ENCODE measurements around the gene DGCR2.
"Not testable (repeated sequence)": the region's sequence is repeated elsewhere in the genome, so short reads cannot be mapped to it uniquely, and the experiment has no call there.

The DGCR2 gene

GRCh38 chr22:19122143-19122751 is at the start of gene DGCR2:
Gene DGCR2, minus strand, starts transcription at chr22:19122412. Its CDS starts 206 bp downstream, at chr22:19122206.
- peak; percentile 97 for DNase-seq

GRCh38 chr22:19169947-19170318 is 47.7 kb upstream of the DGCR2 start:
- no peak for DNase-seq

GRCh38 chr22:19169002-19169946 is 47.1 kb upstream of the DGCR2 start:
- peak; percentile 3 for DNase-seq

- DNase-seq, result no peak
Observed at GRCh38 chr22:19168088-19168890, 46.1 kb upstream of the DGCR2 start.

- DNase-seq, result no peak
Observed at GRCh38 chr22:19167106-19167869, 45.1 kb upstream of the DGCR2 start.

- no peak for DNase-seq
Observed at GRCh38 chr22:19166421-19166820, 44.2 kb upstream of the DGCR2 start.

- no peak for DNase-seq
Observed at GRCh38 chr22:19164425-19164824, 42.2 kb upstream of the DGCR2 start.

- not testable (repeated sequence) for DNase-seq
Observed at GRCh38 chr22:19158649-19159048, 36.4 kb upstream of the DGCR2 start.

- not testable (repeated sequence) for DNase-seq
Observed at GRCh38 chr22:19156109-19156508, 33.9 kb upstream of the DGCR2 start.

- DNase-seq, result no peak
Observed at GRCh38 chr22:19152942-19153883, 31.0 kb upstream of the DGCR2 start.

GRCh38 chr22:19151329-19152191 is 29.3 kb upstream of the DGCR2 start:
- DNase-seq, result no peak

GRCh38 chr22:19150482-19151328 is 28.5 kb upstream of the DGCR2 start:
- DNase-seq, result no peak

- DNase-seq, result no peak
Observed at GRCh38 chr22:19149991-19150390, 27.8 kb upstream of the DGCR2 start, which contains the start of gene GSC2. Gene GSC2, minus strand, starts transcription at chr22:19150292. Its CDS starts 9 bp downstream, at chr22:19150283.

- DNase-seq, result peak; percentile 56
Observed at GRCh38 chr22:19149047-19149883, 27.1 kb upstream of the DGCR2 start.

GRCh38 chr22:19148417-19149046 is 26.3 kb upstream of the DGCR2 start:
- DNase-seq, result no peak

- DNase-seq, result no peak
Observed at GRCh38 chr22:19147195-19147780, 25.1 kb upstream of the DGCR2 start.
